Measurements from ENCODE around the gene ARF5.
A peak's percentile ranks its signal among the peaks of the same experiment; 100 is the strongest.

ARF5 gene

DNA sequence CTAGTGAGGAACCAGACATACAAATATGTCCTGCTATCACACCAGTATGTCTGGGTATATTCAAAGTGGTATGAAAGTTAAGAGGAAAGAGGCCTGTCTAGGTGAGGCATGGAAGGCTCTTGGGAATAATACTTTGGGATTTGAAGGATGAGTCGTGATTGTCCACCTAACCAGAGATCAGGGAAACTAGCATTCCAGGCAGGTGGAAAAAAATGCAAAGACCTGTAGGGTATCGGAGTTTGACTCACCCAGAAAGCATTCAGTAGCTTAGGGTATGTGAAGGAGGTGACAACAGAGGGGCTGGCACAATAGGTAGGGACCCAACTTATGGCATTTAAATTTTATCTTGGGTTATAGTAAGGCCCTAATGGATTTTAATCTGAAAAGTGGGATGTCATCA lies 1.9 kb upstream of the ARF5 start:
- no peak for DNase-seq

GRCh38 chr7:127587663-127588018 lies 570 bp upstream of the ARF5 start:
- DNase-seq, result no peak

GRCh38 chr7:127588697-127589482 lies 679 bp downstream of the ARF5 start:
- no peak for DNase-seq

GRCh38 chr7:127589896-127590295 lies 1.7 kb downstream of the ARF5 start:
- no peak for DNase-seq

DNA sequence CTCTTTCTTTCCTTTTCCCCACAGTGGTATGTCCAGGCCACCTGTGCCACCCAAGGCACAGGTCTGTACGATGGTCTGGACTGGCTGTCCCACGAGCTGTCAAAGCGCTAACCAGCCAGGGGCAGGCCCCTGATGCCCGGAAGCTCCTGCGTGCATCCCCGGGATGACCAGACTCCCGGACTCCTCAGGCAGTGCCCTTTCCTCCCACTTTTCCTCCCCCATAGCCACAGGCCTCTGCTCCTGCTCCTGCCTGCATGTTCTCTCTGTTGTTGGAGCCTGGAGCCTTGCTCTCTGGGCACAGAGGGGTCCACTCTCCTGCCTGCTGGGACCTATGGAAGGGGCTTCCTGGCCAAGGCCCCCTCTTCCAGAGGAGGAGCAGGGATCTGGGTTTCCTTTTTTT lies 3.0 kb downstream of the ARF5 start:
- no peak for DNase-seq

DNA sequence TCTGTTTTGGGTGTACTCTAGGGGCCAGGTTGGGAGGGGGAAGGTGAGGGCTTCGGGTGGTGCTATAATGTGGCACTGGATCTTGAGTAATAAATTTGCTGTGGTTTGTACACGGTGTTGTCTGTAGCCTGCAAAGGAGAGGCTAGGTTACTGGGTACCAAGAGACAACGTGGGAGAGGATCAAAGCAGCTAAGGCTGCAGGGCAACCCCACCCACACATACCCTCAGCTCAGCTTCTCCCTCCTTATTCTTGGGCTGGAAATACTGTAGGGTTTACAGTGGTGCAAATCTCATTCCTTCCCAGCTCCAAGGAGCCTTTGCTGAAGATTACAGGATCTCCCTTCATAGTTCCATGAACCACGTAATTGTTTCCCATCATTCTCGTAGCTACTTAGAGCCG lies 3.4 kb downstream of the ARF5 start:
- no peak for DNase-seq

DNA sequence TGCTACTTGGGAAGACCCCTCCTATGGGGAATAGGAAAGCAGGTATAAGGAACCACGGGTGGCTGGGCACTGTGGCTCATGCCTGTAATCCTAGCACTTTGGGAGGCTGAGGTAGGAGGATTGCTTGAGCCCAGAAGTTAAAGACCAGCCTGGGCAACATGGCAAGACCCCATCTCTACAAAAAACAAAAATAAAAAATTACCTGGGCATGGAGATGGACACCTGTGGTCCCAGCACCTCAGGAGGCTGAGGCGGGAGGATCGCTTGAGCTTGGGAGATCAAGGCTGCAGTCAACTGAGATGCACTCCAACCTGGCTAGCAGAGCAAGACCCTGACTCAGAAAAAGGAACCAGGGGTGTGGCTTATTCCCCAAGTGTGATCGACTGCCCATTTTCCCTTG lies 4.3 kb downstream of the ARF5 start:
- no peak for DNase-seq

DNA sequence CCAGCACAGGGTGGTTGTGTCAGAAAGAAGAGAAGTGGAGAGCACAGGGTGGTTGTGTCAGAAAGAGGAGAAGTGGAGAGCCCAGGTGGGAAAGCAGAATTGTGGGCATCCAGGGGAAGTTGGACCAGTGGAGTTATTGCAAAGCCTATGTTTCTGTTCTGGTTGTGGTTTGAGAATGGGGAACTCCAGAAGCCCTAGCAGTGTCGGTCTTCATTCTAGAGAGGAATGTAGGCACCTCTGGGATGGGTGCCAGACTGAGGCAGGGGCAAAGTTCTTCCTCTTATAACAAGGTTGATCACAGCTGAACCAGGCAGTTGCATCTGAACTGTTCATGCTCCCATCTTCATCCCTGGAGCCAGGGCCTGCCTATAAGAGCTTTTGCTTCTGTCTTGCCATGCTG lies 6.3 kb downstream of the ARF5 start:
- DNase-seq, result no peak

GRCh38 chr7:127595737-127596136 lies 7.5 kb downstream of the ARF5 start:
- no peak for DNase-seq

- no peak for DNase-seq
These were observed 10.1 kb downstream of the ARF5 start for GRCh38 chr7:127598318-127598717.

GRCh38 chr7:127600885-127601284 lies 12.7 kb downstream of the ARF5 start:
- no peak for DNase-seq

GRCh38 chr7:127608446-127608845 lies 20.2 kb downstream of the ARF5 start:
- no peak for DNase-seq

GRCh38 chr7:127609297-127609696 lies 21.1 kb downstream of the ARF5 start:
- DNase-seq, result no peak

DNA sequence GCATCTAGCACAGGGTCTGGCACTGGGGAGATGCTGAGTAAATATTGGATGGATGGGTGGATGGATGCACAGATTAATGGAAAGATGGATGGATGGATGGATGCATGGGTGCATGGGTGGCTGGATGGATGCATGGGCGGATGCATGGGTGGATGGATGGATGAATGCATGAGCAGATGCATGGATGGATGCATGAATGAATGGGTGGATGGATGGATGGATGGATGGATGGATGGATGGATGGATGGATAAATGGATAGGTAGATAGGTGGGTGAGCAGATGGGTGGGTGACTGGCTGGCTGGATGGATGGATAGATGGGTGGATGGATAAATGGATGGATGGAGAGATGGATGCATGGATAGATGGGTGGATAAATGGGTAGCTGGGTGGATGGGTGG lies 24.1 kb downstream of the ARF5 start:
- DNase-seq, result no peak

DNA sequence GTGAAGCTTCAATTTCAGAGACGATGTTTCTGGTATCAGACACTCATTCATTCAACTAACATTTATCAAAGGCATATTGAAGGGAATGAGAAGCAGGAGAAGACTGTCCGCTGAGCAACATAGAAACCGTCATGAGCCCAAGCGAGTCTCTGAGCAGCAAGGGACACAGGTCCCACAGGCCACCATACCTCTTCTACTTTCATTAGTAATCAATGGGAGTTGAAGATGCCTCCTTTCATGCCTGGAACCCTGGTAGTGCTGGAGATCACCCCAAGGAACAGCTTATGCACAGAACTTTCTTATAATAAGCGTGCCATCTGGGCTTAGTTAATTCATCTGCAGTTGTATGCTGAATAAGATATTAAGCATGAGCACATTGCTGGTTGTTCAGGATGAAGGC lies 28.5 kb downstream of the ARF5 start:
- DNase-seq, result no peak

GRCh38 chr7:127618042-127618441 lies 29.8 kb downstream of the ARF5 start, which contains the start of gene PAX4:
PAX4 (minus strand) TSS chr7:127618142; CDS start chr7:127615928, 2,214 bp downstream.
- no peak for DNase-seq

GRCh38 chr7:127618775-127619174 lies 30.6 kb downstream of the ARF5 start:
- no peak for DNase-seq

- peak; percentile 52 for DNase-seq
These were observed 31.6 kb downstream of the ARF5 start for GRCh38 chr7:127619681-127620405.

GRCh38 chr7:127620406-127621233 lies 32.4 kb downstream of the ARF5 start:
- DNase-seq, result no peak

DNA sequence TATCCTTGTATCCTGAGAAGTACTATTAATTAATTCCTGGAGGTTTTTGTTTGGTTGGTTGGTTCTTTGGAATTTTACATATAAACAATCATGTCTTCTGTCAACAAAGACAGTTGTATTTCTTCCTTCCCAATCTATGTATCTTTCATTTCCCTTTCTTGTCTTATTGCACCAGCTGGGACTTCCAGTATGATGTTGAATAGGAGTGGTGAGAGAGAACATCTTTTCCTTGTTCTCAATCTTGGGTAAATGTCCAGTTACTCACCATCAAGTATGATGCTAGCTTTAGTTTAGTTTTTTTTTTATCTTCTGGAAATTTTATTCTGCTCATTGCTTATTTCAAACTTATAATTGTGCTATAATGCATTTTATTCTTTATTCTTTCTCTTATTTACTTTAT lies 37.1 kb downstream of the ARF5 start:
- DNase-seq, result no peak

- DNase-seq, result no peak
These were observed 40.2 kb downstream of the ARF5 start for GRCh38 chr7:127628445-127628844.

GRCh38 chr7:127629268-127629854 lies 41.1 kb downstream of the ARF5 start:
- DNase-seq, result no peak

Data from right kidney (tissue), 1 donor.